Activated CD8-positive, alpha-beta memory T cell treated with anti-CD3 and anti-CD28 coated beads, Interleukin-2, amount 50 U/mL, for 1 hour (primary cell): Measurements from ENCODE around the gene KCNK13.
"Not testable (repeated sequence)": the region's sequence is repeated elsewhere in the genome, so short reads cannot be mapped to it uniquely, and the experiment has no call there.

Source experiments
- DNase-seq: peaks from one replicate; pipeline ENCODE4 v3.0.0-alpha.2; 2020; ENCODE audit errors: extremely low read depth

The KCNK13 gene

GRCh38 chr14:90061685-90062126 is at the start of gene KCNK13:
Gene KCNK13, plus strand, starts transcription at chr14:90061994. Its CDS starts 212 bp downstream, at chr14:90062206.
- no peak for DNase-seq

DNA sequence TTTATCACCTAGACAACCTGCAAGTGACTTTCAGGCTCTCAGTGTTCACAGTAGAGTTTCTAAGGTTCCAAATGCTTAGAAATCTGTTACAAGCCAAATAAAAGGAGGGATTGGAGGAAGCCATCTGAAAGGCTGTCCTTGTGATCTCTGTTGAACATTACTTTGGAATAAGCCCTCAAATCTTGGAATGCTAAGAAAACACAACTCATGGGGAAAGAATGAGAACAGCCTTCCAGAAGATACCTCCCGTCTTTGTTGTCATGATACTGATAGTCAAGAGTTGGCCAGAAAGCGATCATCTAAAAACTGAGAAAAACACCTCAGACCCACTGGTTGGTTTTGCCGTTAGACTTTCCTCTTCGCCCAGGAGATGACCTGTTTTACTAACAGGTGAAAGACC is 44.4 kb upstream of the KCNK13 start:
- DNase-seq = no peak

GRCh38 chr14:90019824-90020523 is 41.8 kb upstream of the KCNK13 start:
- DNase-seq = no peak

DNA sequence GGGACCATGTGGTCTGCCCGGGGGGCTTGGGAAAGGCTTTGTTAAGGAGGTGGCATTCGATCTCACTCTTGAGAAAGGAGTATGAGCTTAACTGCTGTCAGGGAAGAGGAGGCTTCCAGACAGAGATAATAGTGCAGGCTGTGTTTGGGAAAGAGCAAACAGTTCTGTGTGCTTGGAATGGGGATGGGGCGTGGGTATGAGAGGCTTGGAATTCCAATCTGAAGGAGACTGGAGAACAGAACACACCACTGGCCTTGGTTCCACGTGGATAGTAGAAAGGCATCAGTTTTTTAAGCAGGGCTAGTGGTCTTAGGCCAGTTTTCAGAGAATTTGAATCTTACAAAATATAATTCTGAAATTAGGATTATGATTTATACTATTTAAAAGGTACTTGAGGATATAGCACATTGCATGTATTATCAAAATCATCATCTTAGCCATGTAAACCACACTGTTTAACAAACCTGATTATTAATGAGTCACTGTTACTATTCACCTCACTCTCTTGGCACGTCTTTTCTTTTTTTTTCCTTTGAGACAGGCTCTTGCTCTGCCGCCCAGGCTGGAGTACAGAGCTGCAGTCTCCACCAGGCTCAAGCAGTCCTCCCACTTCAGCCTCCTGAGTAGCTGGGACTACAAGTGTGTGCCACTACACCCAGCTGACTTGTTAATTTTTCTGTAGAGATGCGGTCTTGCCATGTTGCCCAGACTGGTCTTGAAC is 38.5 kb upstream of the KCNK13 start:
- DNase-seq = no peak

DNA sequence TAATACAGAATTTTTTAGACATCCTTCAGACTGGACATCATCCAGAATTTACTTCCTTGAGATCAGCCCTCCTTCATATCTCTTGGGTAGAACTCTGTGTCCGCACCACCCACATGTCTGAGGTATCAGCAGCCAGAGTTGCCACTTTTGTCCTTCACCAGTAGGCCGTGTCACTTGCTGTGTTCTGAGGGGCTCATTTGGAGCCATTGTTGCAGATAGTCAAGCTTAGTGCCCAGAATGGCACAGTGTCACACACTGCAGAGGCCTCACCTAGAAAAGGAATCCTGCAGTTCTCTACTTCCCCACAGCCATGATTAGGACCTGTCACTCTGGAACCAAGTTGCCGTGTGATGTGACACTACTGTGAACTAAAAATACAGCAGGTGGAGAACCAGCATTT is 36.9 kb upstream of the KCNK13 start:
- no peak for DNase-seq

GRCh38 chr14:90026608-90027007 is 35.2 kb upstream of the KCNK13 start:
- DNase-seq = not testable (repeated sequence)

DNA sequence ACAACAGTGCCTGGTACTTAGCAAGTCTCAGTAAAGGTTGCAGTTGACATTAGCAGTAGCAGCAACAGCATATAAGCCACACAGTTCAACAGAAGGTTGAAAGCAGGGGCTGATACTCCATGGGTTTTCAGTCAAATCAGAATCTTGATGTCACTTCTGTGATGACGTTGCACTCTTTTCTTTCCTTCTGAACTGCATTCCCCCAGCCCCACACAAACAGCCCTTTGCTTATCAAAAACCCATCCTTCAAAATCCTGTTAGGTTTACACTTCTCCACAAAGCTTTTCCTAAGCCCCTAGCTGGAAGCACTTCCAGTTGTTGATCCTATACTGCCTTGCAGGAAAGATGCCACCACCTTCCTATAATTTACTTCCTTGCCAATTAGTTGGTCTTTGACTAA is 34.0 kb upstream of the KCNK13 start:
- DNase-seq = no peak

DNA sequence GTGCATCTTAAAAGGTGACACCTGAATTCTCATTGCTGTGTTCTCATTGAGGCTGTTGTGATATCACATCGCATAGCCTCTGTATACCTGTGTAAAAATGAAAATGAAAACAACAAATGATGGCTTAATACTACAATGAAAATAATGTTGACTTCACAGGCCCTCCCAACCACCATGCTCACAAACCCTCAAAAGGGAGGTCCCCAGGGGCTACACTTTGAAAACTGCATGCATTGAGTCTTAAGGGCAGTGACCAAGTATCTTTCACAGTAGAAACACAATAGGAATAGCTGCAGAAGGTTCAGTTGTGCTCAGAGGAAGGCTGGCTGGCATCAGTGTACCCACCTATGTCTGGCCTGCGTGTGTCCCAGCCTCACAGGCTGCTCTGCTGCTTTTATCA is 27.6 kb upstream of the KCNK13 start:
- DNase-seq = no peak

DNA sequence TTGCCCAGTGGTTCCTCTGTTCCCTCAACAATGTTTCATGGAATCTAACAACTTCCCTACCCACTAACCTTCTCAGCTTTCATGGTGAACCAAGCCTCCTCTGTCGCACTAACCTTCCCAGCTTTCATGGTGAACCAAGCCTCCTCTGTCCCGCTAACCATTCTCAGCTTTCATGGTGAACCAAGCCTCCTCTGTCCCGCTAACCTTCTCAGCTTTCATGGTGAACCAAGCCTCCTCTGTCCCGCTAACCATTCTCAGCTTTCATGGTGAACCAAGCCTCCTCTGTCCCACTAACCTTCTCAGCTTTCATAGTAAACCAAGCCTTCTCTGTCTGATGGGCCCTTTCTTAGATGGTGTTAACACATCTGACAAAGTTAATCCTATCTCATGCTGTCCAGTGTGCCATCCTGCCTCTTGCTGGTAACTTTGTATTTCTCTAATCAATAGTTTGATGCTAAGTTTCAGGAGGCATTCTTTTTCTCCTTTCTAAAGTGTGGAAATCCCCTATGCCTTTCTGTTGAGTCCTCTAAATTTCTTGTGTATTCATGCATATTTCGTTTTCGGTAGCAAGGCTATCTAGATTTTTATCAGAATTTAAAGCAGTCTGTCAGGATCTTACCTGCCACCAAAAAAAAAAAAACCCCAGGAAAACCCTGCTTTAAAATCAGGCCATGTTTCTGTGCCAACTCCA is 26.8 kb upstream of the KCNK13 start:
- no peak for DNase-seq

DNA sequence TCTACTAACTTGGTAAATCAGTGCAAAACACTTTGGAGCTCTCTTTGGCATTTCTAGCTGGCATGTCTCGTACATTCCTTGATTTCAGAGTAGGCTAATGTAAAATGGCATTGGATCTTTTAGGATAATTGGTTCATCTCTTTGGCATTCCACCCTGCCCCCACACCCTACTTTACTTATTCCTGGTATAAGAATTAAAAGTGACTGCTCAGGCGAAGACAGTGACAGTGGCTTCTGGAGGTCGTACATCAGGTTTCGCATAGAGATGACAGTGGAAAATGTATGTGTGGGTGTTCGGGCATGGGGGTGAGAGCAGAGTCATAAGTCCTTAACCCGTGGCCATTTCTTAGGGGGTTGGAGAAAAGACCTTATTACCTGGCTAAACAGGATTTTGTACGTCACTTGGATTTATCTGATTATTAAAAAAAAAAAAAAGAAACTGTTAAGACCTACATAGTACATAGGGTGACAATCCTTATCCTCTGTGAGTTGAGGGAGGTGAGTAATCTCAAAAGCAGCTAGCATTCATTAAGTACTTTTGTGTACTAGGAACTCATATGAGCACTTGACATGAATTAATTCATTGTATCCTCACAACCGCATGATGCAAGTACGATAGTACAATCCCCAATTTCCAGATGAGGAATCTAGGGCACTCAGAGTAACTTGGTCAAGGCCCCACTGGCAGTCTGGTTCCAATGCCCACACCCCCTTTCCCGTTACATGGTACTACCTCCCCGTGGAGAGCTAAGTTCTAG is 22.4 kb upstream of the KCNK13 start:
- no peak for DNase-seq

GRCh38 chr14:90040411-90040810 is 21.4 kb upstream of the KCNK13 start:
- no peak for DNase-seq

DNA sequence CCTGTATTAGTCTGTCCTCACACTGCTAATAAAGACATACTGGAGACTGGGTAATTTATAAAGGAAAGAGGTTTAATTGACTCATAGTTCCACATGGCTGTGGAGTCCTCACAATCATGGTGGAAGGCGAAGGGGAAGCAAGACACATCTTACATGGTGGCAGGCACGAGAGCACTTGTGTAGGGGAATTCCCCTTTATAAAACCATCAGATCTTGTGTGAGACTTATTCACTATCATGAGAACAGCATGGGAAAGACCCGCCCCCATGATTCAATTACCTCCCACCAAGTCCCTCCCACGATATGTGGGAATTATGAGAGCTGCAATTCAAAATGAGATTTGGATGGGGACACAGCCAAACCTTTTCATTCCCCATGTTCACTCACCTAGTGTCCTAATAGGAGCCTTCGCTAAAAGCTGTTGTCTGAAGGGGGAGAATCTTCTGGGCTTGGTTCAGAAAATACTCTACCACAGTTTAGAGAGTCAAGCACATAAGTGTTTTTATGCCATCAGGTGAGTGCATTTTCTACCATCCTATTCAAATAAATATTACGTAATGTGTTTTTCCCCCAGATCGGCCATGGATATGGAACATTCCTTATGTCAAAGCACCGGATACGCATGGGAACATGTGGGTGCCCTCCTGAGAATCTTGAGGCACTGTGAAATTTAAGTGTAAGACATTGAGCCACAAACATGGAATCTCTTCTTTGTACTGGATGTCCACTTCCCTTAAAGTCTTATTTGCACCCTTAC is 19.1 kb upstream of the KCNK13 start:
- no peak for DNase-seq

DNA sequence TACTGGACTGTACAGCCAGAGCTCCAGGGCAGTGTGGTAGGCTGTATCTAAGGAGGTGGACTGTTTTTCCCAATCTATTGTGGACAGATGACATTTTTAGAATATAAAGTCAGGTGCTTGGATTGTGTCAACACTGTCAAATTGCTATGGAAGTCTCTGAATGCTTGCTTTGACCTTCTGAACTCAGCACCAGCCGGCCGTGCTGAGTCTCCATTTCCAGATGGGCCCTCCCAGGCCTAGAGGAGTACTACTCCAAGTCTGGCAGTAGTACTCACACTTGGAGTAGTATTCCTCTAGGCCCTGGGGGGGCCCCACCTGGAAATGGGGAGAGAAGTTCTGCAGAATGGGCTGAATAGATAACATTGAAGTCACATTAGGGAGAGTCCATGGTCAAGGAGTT is 16.2 kb upstream of the KCNK13 start:
- DNase-seq = no peak

GRCh38 chr14:90049390-90049789 is 12.4 kb upstream of the KCNK13 start:
- no peak for DNase-seq

DNA sequence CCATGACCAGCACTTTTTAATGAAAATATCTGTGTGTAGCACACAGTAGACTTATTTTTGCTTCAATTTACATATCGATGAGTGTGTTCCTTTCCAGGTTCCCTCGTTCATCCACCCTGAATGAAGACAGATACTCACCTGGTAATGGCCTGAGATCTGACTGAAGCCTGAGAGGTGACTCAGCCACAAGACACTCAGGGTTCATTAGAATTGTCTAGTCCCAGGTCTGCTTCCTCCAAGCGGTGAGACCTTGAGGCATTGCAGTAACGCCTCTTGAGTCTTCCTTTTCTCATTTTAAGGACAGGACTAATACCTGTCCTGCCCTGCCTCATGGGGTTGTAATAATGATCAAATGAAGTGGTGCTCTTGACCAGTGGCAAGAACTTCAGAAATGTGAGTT is 11.5 kb upstream of the KCNK13 start:
- DNase-seq = no peak

DNA sequence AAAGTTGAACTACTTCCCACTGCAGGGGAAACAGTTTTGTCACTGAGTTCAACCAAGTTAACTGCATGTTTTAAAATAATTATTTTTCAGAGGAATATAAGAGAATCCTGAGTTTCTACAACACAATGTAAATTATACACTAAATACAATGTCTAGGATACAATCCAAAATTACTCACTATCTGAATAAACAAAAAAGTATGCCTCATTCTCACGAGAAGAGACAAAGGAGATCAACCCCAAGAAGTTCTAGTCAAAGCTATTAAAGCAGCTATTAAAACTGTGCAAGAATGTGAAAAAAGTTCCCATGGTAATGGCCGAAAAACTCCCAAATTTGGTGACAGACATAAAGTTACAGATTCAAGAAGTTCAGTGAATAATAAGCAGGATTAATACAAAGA is 8.8 kb upstream of the KCNK13 start:
- no peak for DNase-seq

GRCh38 chr14:90054803-90055202 is 7.0 kb upstream of the KCNK13 start:
- DNase-seq = no peak

GRCh38 chr14:90056826-90057225 is 5.0 kb upstream of the KCNK13 start:
- DNase-seq = no peak

GRCh38 chr14:90058876-90059458 is 2.8 kb upstream of the KCNK13 start:
- DNase-seq = no peak

DNA sequence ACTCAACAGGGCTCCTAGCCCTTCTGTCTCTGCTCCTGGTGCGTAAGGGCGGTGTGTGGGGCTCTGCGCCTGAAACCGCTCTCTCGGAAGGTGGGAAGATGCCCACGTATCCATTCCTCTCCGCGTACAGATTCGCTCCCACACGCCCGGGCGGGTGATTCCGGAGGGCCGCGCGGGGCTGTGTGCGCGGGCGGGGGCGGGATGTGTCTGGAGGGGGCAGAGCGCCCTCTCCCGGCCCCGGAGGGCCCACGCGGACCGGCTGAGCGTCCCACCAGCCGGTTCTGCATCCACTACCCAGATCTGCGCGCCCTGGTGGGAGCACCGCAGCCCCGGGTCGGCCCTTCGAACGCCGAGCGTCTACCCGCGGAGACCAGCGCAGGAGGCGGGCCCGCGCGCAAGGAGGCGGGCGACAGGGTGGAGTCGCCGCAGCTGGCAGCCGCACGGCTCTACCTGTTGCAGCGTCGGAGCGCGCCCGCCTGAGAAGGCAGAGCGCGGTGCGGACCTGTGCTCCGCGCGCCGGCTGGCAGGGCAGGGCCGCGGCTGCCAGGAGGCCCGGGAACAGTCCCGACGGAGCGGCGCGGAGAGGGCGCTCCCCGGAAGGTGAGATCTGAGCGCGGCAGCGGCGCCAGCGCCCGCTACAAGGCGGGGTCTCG is 1.4 kb upstream of the KCNK13 start:
- DNase-seq = no peak
